Large intestine (tissue), 12 donors: Measurements from ENCODE around the gene DEFB115. TPM values are rescaled to one million over a fixed set of nuclear protein-coding genes. Genes with fewer than 3 reads are reported as not detected.
"Not testable (repeated sequence)": the region's sequence is repeated elsewhere in the genome, so short reads cannot be mapped to it uniquely, and the experiment has no call there.

Experiments
- DNase-seq, 2 donors: peaks; one replicate each; pipeline versions ENCODE4 v3.0.0 to v3.0.0-alpha.2; 2013
- H3K27ac ChIP-seq: one replicate; pipeline ENCODE4 v1.5.1; 2013; ENCODE audit warnings: low read length
- H3K27me3 ChIP-seq: 2 replicates; pipeline ENCODE4 v1.6.1; 2013; ENCODE audit warnings: low read length; ENCODE audit not compliant: control insufficient read depth, insufficient read depth
- H3K36me3 ChIP-seq: 2 replicates; pipeline ENCODE4 v1.6.1; 2013; ENCODE audit warnings: low read length; ENCODE audit not compliant: control insufficient read depth, insufficient read depth
- H3K4me1 ChIP-seq: one replicate; pipeline ENCODE4 v1.6.1; 2013; ENCODE audit warnings: low read length; ENCODE audit not compliant: control insufficient read depth, insufficient read depth
- H3K4me3 ChIP-seq: one replicate; pipeline ENCODE4 v1.5.1; 2013; ENCODE audit warnings: low read length
- H3K9me3 ChIP-seq: one replicate; pipeline ENCODE4 v1.6.1; 2013; ENCODE audit warnings: mild to moderate bottlenecking, low read depth, low read length, moderate library complexity; ENCODE audit not compliant: control insufficient read depth
- WGBS: methylation state at CpG from one replicate; pipeline ENCODE4 v1.1.5; 2013; ENCODE audit warnings: low lambda C conversion rate; ENCODE audit not compliant: insufficient coverage; 5-methylcytosine and 5-hydroxymethylcytosine counted together
- long read RNA-seq, 11 donors: transcript quantifications; one replicate each; lab custom pipeline, GENCODE V29; 2026
- polyA plus RNA-seq: library from polyadenylated mRNA; unstranded; fragments of 120-200 nt; gene quantifications from one replicate; pipeline ENCODE4 v1.2.1, GENCODE V29; 2013

The DEFB115 gene, protein sequence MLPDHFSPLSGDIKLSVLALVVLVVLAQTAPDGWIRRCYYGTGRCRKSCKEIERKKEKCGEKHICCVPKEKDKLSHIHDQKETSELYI
- not detected for polyA plus RNA-seq
- long read RNA-seq, donor 1: 0 reads
- long read RNA-seq, donor 2: 0 reads
- long read RNA-seq, donor 3: 0 reads
- long read RNA-seq, donor 4: 0 reads
- long read RNA-seq, donor 5: 0 reads
- long read RNA-seq, donor 6: 0 reads
- long read RNA-seq, donor 7: 0 reads
- long read RNA-seq, donor 8: 0 reads
- long read RNA-seq, donor 9: 0 reads
- long read RNA-seq, donor 10: 0 reads
- long read RNA-seq, donor 11: 0 reads

DNA sequence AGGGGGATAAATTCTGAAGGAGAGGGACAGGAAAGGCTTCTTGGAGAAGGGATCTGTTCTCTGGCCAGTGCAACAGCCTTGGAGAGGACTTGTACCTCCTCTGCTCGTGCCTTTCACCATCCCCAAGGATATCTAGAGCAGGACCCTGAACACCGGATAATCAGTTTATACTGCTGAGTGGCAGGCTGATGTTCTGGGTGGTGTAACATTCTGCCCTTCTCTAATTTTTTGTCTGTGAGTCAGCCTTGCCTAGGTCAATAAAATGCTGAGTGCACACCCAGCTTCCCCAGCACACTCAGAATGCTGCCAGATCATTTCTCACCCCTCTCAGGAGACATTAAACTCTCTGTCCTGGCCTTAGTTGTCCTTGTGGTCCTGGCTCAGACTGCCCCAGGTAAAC is at the start of gene DEFB115:
DEFB115 (plus strand) TSS at position 301 of the 400 bp plus-strand sequence; CDS start at position 301, 0 bp downstream.
- H3K9me3 ChIP-seq: no peaks in the 10 kb centered on the region
- no peaks in the 10 kb centered on the region for H3K4me1 ChIP-seq
- no peak within 1 kb of the TSS for H3K4me3 ChIP-seq
- H3K27me3 ChIP-seq: no peaks in the 10 kb centered on the region
- WGBS: no CpG with 5 or more reads among the region's 2 CpGs
- H3K36me3 ChIP-seq: no peaks in the 10 kb centered on the region
- no peak within 1 kb of the TSS for H3K27ac ChIP-seq
- DNase-seq: no peak

DNA sequence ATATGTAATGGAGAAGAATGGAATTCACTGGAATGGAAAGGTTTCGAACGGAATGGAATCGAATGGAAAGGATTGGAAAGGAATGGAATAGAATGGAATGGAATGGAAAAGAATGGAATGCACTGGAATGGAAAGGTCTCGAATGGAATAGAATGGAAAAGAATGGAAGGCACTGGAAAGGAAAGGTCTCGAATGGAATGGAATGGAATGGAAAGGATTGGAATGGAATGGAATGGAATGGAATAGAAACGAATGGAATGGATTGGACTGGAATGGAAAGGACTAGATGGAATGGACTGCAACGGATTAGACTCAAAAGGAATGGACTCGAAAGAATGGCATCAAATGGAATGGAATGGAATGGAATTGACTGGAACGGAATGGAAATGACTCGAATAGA is 20.5 kb upstream of the DEFB115 start:
- Histone ChIP-seq H3K27ac (no peak overlapping the region), H3K4me1 (no peaks in the 10 kb centered on the region), H3K36me3 (no peaks in the 10 kb centered on the region), H3K4me3 (no peak overlapping the region), H3K9me3 (peaks cover 97% of the 10 kb centered on the region), H3K27me3 (no peaks in the 10 kb centered on the region)
- WGBS: 78% methylated on average over 8 of the region's 10 CpGs
- DNase-seq: no peak

DNA sequence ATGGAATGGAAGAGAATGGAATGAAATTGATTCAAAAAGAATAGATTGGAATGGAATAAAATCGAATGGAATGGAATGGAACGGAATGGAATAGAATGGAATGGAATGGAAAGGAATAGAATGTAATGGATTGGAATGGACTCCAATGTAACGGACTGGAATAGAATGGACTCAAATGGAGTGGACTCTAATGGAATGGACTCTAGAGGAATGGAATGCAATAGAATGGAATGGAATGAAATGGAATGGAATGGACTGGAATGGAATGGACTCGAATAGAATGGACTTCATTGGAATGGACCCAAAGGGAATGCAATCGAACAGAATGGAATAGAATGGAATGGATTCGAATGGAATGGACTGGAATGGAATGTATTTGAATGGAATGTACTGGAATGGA is 19.7 kb upstream of the DEFB115 start:
- H3K9me3 ChIP-seq: peaks cover 98% of the 10 kb centered on the region
- no peaks in the 10 kb centered on the region for H3K4me1 ChIP-seq

DNA sequence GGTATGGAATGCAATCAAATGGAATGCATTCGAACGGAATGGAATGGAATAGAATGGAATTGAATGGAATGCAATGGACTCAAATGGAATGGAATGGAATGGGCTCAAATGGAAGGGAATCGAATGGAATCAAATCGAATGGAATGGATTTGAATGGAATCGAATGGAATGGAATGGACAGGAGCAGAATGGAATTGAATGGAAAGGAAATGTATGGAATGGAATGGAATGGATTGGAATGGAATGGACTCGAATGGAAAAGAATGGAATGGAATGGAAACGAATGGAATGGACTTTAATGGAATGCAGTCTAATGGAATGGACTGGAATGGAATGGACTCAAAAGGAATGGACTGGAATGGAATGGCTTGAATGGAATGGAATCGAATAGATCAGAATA is 18.3 kb upstream of the DEFB115 start:
- Histone ChIP-seq H3K9me3 (peaks cover 96% of the 10 kb centered on the region), H3K4me3 (no peak overlapping the region), H3K4me1 (no peaks in the 10 kb centered on the region), H3K36me3 (no peaks in the 10 kb centered on the region), H3K27me3 (no peaks in the 10 kb centered on the region), H3K27ac (no peak overlapping the region)
- no peak for DNase-seq
- WGBS: 71% methylated on average over 7 of the region's 8 CpGs

More for the DNA sequence above, 19.7 kb upstream of the DEFB115 start:
- Histone ChIP-seq H3K27ac (no peak overlapping the region), H3K36me3 (no peaks in the 10 kb centered on the region), H3K4me3 (no peak overlapping the region), H3K27me3 (no peaks in the 10 kb centered on the region)
- no peak for DNase-seq
- WGBS: 73% methylated on average over 6 of the region's 6 CpGs

DNA sequence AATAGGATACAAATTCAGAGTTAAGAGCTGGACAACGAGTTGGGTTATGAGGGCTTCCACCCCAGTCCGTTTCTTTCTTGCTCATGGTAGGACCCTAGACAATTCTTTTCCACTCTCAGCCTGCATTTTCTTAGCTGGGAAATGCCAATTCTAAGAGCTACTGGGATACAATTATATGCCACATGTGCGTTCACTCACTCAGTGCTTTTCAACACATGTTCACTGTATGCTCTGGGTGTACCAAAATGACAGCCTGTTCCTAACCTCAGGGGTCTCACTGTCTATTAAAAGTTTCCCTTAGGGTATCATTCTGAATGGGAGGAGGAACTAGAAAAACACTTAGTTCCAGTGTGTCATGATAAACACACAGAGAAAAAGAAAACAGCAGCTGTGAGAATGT is 505 bp upstream of the DEFB115 start:
- Histone ChIP-seq H3K27ac (no peak overlapping the region), H3K4me1 (no peaks in the 10 kb centered on the region), H3K4me3 (no peak overlapping the region), H3K27me3 (no peaks in the 10 kb centered on the region), H3K9me3 (no peaks in the 10 kb centered on the region), H3K36me3 (no peaks in the 10 kb centered on the region)
- WGBS: no CpG with 5 or more reads among the region's 3 CpGs
- no peak for DNase-seq

DNA sequence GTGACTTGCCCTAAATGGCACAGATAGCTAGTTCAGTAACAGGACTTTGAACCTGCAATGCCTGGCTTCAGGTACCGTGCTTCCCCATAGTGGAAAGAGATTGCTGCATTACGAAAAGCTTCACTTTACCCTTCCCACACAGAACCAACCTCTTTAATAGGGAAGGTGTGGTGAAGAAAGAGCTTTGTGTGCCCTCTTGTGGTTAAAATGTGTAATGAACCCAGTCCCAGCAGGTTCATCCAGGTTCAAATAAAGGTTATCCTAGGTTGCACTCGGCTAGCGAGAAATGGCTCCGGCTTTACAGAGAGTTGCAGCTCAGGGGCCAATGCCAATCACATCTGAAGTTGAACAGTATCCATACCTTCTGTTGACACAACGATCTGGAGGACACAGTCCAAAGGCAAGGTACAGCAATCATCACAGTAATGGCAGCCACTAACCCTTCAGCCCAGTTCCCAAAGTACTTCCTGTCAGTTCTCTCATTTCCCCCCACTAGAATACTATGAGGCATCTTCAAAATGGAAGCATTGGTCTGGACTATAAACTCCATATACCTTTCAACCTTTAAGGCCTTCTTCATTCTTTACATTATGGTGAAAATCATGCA is 3.0 kb downstream of the DEFB115 start:
- no peak overlapping the region for H3K27ac ChIP-seq
- no peaks in the 10 kb centered on the region for H3K9me3 ChIP-seq
- H3K4me3 ChIP-seq: no peak overlapping the region
- no peaks in the 10 kb centered on the region for H3K27me3 ChIP-seq
- no peaks in the 10 kb centered on the region for H3K4me1 ChIP-seq
- WGBS: 100% methylated on average over 1 of the region's 6 CpGs
- H3K36me3 ChIP-seq: no peaks in the 10 kb centered on the region
- no peak for DNase-seq

DNA sequence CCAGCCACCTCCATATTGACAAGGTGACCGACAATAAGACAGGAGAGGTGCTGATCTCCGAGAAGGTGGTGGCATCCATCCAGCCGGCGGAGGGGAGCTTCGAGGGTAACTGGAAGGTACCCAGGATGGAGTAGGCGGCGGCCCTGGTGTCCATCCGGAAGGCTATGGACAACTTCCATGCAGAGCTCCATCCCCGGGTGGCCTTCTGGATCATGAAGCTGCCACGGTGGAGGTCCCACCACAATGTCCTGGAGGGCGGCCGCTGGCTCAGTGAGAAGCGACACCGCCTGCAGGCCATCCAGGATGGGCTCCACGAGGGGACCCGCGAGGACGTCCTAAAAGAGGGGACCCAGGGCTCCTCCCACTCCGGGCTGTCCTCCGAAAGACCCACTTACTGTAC is 17.0 kb downstream of the DEFB115 start:
- Histone ChIP-seq H3K36me3 (no peaks in the 10 kb centered on the region), H3K27ac (no peak overlapping the region), H3K9me3 (peaks cover 16% of the 10 kb centered on the region), H3K4me3 (no peak overlapping the region), H3K27me3 (no peaks in the 10 kb centered on the region), H3K4me1 (no peaks in the 10 kb centered on the region)
- WGBS: no CpG with 5 or more reads among the region's 20 CpGs
- no peak for DNase-seq

DNA sequence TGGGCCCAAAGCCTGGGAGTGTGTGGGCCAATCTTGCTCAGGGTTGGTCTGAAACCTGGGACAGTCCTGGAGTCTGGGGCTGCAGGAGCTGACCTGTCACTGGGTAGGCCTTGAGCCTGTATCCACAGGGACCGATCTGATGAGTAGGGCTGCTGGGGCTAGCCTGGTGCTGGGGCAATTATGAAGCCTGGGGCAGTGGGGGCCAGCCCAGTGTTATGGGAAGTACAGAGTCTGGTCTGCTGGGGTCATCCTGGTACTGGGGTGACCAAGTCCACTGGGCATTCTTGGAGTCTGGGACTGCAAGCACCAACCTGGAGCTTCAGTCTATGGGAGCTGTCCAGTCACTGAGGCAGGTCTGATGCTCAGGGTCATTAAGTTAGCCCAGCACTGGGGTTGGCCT is 20.7 kb downstream of the DEFB115 start:
- WGBS: no CpG with 5 or more reads among the region's 1 CpG
- Histone ChIP-seq H3K9me3 (peaks cover 9% of the 10 kb centered on the region), H3K4me1 (no peaks in the 10 kb centered on the region), H3K27me3 (no peaks in the 10 kb centered on the region), H3K4me3 (no peak overlapping the region), H3K27ac (no peak overlapping the region), H3K36me3 (no peaks in the 10 kb centered on the region)
- no peak for DNase-seq

DNA sequence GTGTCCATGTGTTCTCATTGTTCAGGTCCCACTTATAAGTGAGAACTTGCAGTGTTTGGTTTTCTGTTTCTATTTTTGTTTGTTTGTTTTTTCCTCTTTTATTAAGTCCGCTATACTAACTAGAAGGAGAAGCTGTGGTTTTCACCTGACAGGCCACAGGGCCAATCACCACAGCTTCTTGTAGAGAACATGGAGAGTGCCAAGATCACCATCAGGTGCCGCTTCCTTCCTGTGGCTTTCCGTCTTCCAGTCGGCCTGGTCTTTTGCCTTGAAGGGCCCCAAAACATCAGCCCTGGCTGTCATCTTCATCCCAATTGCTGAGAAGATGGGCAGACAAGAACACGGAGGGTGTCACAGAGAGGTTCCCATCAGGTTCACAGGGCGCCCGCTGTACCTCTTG is 27.5 kb downstream of the DEFB115 start:
- WGBS: no CpG with 5 or more reads among the region's 7 CpGs

DNA sequence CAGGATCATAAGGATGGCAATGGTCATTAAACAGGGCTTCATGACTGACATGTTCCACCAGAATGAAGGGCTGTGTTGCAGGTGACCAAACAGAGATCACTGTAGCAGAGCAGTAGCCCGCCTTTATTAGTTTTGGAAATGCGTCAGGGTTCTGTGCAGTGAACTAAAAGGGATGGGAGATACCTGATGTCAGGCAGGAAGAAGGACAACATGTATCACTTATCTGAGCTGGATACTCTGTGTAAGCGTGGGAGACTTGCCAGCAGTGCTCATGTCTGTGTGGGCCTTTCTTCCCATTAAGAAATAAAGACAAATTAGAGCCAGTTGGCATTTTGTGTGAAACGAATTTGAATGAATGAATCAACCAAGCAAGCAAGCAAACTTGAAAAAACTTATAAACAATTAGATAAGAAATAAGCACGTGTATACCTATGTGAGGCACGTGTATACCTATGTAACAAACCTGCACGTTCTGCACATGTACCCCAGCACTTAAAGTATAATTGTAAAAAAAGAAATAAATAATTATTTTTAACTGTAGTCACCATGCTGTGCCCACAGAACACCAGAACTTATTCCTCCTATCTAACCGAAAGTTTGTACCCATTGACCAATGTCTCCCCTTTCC is 51.2 kb downstream of the DEFB115 start, which contains the start of gene DEFB116:
DEFB116 (minus strand) TSS at position 51 of the 628 bp plus-strand sequence; CDS start at position 51, 0 bp downstream.
- DNase-seq: no peak
- no peaks in the 10 kb centered on the region for H3K27me3 ChIP-seq
- no peaks in the 10 kb centered on the region for H3K9me3 ChIP-seq
- H3K27ac ChIP-seq: no peak within 1 kb of the TSS
- H3K4me1 ChIP-seq: no peaks in the 10 kb centered on the region
- WGBS: 60% methylated on average over 3 of the region's 8 CpGs
- H3K4me3 ChIP-seq: no peak within 1 kb of the TSS
- no peaks in the 10 kb centered on the region for H3K36me3 ChIP-seq

More for the DNA sequence above, 27.5 kb downstream of the DEFB115 start:
- not testable (repeated sequence) for H3K4me3 ChIP-seq, H3K9me3 ChIP-seq, DNase-seq, H3K36me3 ChIP-seq, H3K27me3 ChIP-seq, H3K27ac ChIP-seq, H3K4me1 ChIP-seq
